K562 (cell line): ENCODE results near the gene BICD1. TPM values are rescaled to one million over a fixed set of nuclear protein-coding genes. Genes with fewer than 3 reads are reported as not detected.
A peak's percentile ranks its signal among the peaks of the same experiment; 100 is the strongest.

Experiments
- ATAC-seq: fragments of 200-7000 bp; cut with Tn5 transposase; 3 replicates; pipeline ENCODE4 v1.9.1; 2020; ENCODE audit warnings: moderate library complexity
- BruUV-seq: library from RNA; stranded (reverse); fragments of 400-500 nt; replicated peaks from 2 replicates; lab custom pipeline; 2021; lab: Mats Ljungman, UMichigan
- CTCF ChIA-PET: fragments of 300-600 bp; formaldehyde crosslinking; extraction: SDS; loops from one replicate; lab custom pipeline; 2021; ENCODE audit warnings: low intra/inter-chr PET ratio; lab: Yijun Ruan, JAX
- POLR2A ChIA-PET: fragments of 300-600, 350-650 bp; sonication (Branson Sonifier 250); formaldehyde crosslinking; extraction: SDS; loops from one replicate; lab custom pipeline; 2021; ENCODE audit warnings: antibody characterized with exemption, inconsistent platforms; lab: Yijun Ruan, JAX
- DNase-seq, 4 experiments: peaks; one replicate each; pipeline versions ENCODE4 v3.0.0 to v3.0.0-alpha.2; 2011 to 2018; ENCODE audit warnings: low spot score in 3 of 4, mixed read lengths in 3 of 4; ENCODE audit errors: extremely low read depth in 1 of 4
- FAIRE-seq: peaks from 2 replicates; lab custom pipeline; 2011; peaks lifted over from hg19 to GRCh38; lab: Jason Lieb, UNC
- H2AFZ ChIP-seq: 2 replicates; pipeline ENCODE4 v1.6.0; 2011; ENCODE audit warnings: low read depth, low read length, control low read depth, inconsistent platforms
- H3K27ac ChIP-seq: fragments of 200-600 bp; 3 replicates; pipeline ENCODE4 v1.8.0; 2011; ENCODE audit warnings: low read depth, mild to moderate bottlenecking, control low read depth, inconsistent platforms, low read length, moderate library complexity, mixed read lengths; ENCODE audit errors: extremely low read depth
- H3K27me3 ChIP-seq, 2 experiments: fragments of 300-600 bp in 1 of 2; 2 replicates in 1 of 2; 3 replicates in 1 of 2; pipeline versions ENCODE4 v1.6.0 to v1.8.0; 2011; ENCODE audit warnings: inconsistent platforms in 2 of 2, low read length in 2 of 2, mild to moderate bottlenecking in 1 of 2, mixed read lengths in 1 of 2, moderate library complexity in 1 of 2; ENCODE audit not compliant: control insufficient read depth in 2 of 2, insufficient read depth in 2 of 2
- H3K36me3 ChIP-seq: fragments of 300-600 bp; 3 replicates; pipeline ENCODE4 v1.8.0; 2011; ENCODE audit warnings: mild to moderate bottlenecking, low read length, inconsistent platforms; ENCODE audit not compliant: control insufficient read depth, insufficient read depth
- H3K4me1 ChIP-seq, 2 experiments: fragments of 200-600 bp in 1 of 2; replicated peaks in 1 of 2; 2 replicates in 1 of 2; 3 replicates in 1 of 2; pipeline versions ENCODE4 v1.5.1 to v1.8.0; 2011; ENCODE audit warnings: inconsistent platforms in 2 of 2, low read length in 2 of 2, mild to moderate bottlenecking in 1 of 2, mixed read lengths in 1 of 2, moderate library complexity in 1 of 2; ENCODE audit not compliant: control insufficient read depth in 2 of 2, insufficient read depth in 2 of 2
- H3K4me2 ChIP-seq: 2 replicates; pipeline ENCODE4 v1.6.1; 2011; ENCODE audit warnings: low read length, control low read depth, inconsistent platforms, mixed read lengths; ENCODE audit not compliant: insufficient read depth
- H3K4me3 ChIP-seq: fragments of 200-600 bp; sonication (generic), shearing (Covaris generic); 2 replicates; pipeline ENCODE4 v1.5.1; 2016; ENCODE audit warnings: control low read depth, inconsistent platforms
- H3K79me2 ChIP-seq: fragments of 200-600 bp; 3 replicates; pipeline ENCODE4 v1.8.0; 2011; ENCODE audit warnings: low read length, inconsistent platforms; ENCODE audit not compliant: control insufficient read depth, insufficient read depth
- H3K9ac ChIP-seq, 2 experiments: 2 replicates each; pipeline versions ENCODE4 v1.6.0 to v1.6.1; 2011; ENCODE audit warnings: low read depth in 2 of 2, low read length in 2 of 2, control low read depth in 1 of 2, inconsistent platforms in 1 of 2, mild to moderate bottlenecking in 1 of 2, mixed read lengths in 1 of 2; ENCODE audit not compliant: insufficient read depth in 1 of 2
- H3K9me1 ChIP-seq: one replicate; pipeline ENCODE4 v1.6.0; 2011; ENCODE audit warnings: inconsistent platforms, mild to moderate bottlenecking, low read length, moderate library complexity; ENCODE audit not compliant: control insufficient read depth, insufficient read depth
- H3K9me3 ChIP-seq: replicated peaks from 2 replicates; pipeline ENCODE4 v1.5.1; 2011; ENCODE audit warnings: low read depth, low read length, inconsistent platforms; ENCODE audit not compliant: control insufficient read depth, insufficient read depth
- H4K20me1 ChIP-seq: replicated peaks from 2 replicates; pipeline ENCODE4 v1.6.1; 2011; ENCODE audit warnings: low read length, inconsistent platforms, mixed read lengths; ENCODE audit not compliant: control insufficient read depth, insufficient read depth
- C11orf30 ChIP-seq: fragments of 450-650 bp; IDR thresholded peaks from 2 replicates; pipeline ENCODE4 v1.6.1; 2016; ENCODE audit warnings: low read depth, mild to moderate bottlenecking
- ETV6 ChIP-seq, 3 experiments: fragments of 150-350 bp in 1 of 3; sonication (generic) in 1 of 3; formaldehyde crosslinking in 1 of 3; IDR thresholded peaks; 2 replicates each; pipeline versions ENCODE4 v1.6.1 to v1.8.0; 2014 to 2022; ENCODE audit warnings: borderline replicate concordance in 2 of 3, low read depth in 2 of 3, antibody characterized with exemption in 1 of 3, low read length in 1 of 3, mild to moderate bottlenecking in 1 of 3, missing genetic modification reagents in 1 of 3
- HMG20B ChIP-seq: fragments of 250-450 bp; sonication (Bioruptor Pico); IDR thresholded peaks from 2 replicates; pipeline ENCODE4 v1.5.0; 2021; ENCODE audit warnings: mild to moderate bottlenecking
- MAFF ChIP-seq: IDR thresholded peaks from 2 replicates; pipeline ENCODE4 v1.6.1; 2012; ENCODE audit warnings: low read length, improper control_type of control experiment
- NFATC3 ChIP-seq: fragments of 450-650 bp; IDR thresholded peaks from 2 replicates; pipeline ENCODE4 v1.6.1; 2017; ENCODE audit warnings: mild to moderate bottlenecking
- SRSF7 ChIP-seq: fragments of 200-400 bp; formaldehyde crosslinking; optimal IDR thresholded peaks from 2 replicates; pipeline ENCODE3; 2017; ENCODE audit warnings: mild to moderate bottlenecking, low read depth, low read length
- WHSC1 ChIP-seq: IDR thresholded peaks from one replicate; pipeline ENCODE4 v1.6.1; 2012; ENCODE audit warnings: low read length, control low read depth, inconsistent platforms
- XRCC3 ChIP-seq: fragments of 450-650 bp; IDR thresholded peaks from 2 replicates; pipeline ENCODE4 v1.6.1; 2017; ENCODE audit warnings: mild to moderate bottlenecking, moderate library complexity
- ZBTB7A ChIP-seq: IDR thresholded peaks from 2 replicates; pipeline ENCODE4 v1.6.1; 2011; ENCODE audit warnings: low read depth, mild to moderate bottlenecking, low read length, moderate library complexity, borderline replicate concordance; ENCODE audit not compliant: control insufficient read depth
- ZNF143 ChIP-seq: sonication (generic); formaldehyde crosslinking; IDR thresholded peaks from 2 replicates; pipeline ENCODE4 v1.9.0; 2022; ENCODE audit warnings: mild to moderate bottlenecking, missing genetic modification reagents
- ZNF316 ChIP-seq: fragments of 450-650 bp; IDR thresholded peaks from 2 replicates; pipeline ENCODE4 v1.6.1; 2016
- ZNF76 ChIP-seq: fragments of 250-450 bp; sonication (Bioruptor Pico); IDR thresholded peaks from 2 replicates; pipeline ENCODE4 v1.4.0; 2020; ENCODE audit warnings: mild to moderate bottlenecking, moderate library complexity, borderline replicate concordance
- WGBS: fragments of 100-300 bp; shearing (Covaris generic); methylation state at CpG from one replicate; pipeline ENCODE4 v1.1.6; 2016; ENCODE audit warnings: low coverage, mixed read lengths; ENCODE audit not compliant: insufficient coverage; ENCODE audit errors: missing lambda C conversion rate; 5-methylcytosine and 5-hydroxymethylcytosine counted together
- in situ Hi-C: fragments of 300-500 bp; cut with MboI; formaldehyde crosslinking; loops from 4 replicates; pipeline ENCODE4 v1.15.0; 2018; ENCODE audit warnings: inconsistent platforms, mixed read lengths
- intact Hi-C: fragments of 100-400 bp; cut with micrococcal nuclease; formaldehyde crosslinking; loops from 2 replicates; pipeline ENCODE4 v1.14.2; 2022
- polyA plus RNA-seq, 8 experiments: library from polyadenylated mRNA; depleted of rRNA in 4 of 8; stranded (reverse) in 5 of 8; unstranded in 3 of 8; fragments of >200 nt; fragmentation: Nextera tagmentation in 2 of 8; fragmentation: Illumina TruSeq in 1 of 8; extraction: Ambion mirVana in 2 of 8; extraction: Trizol in 1 of 8; gene quantifications; 2 replicates each; pipeline versions ENCODE4 v1.2.1 to v1.2.3, GENCODE V29; 2011 to 2014; ENCODE audit warnings: inconsistent platforms in 1 of 8, missing spikeins in 1 of 8
- total RNA-seq, 7 experiments: library from RNA; depleted of rRNA in 6 of 7; stranded (reverse); fragments of >200 nt in 6 of 7; fragmentation: Illumina TruSeq in 2 of 7; extraction: Trizol in 2 of 7; gene quantifications; 2 replicates each; pipeline versions ENCODE4 v1.2.1 to v1.2.3, GENCODE V29; 2011 to 2021; ENCODE audit warnings: low replicate concordance in 1 of 7
- TF ChIP-seq, protein P1 (sequence below): fragments of 450-650 bp; IDR thresholded peaks from 2 replicates; pipeline ENCODE4 v1.6.1; 2017; ENCODE audit warnings: antibody characterized with exemption

The BICD1 gene
- total and polyA plus RNA-seq, 9 of the 15 experiments (the other 6 are each of a cell fraction or from before 2014, with no cell fraction given): 3.5 to 21.1 (median 12.5) TPM

DNA sequence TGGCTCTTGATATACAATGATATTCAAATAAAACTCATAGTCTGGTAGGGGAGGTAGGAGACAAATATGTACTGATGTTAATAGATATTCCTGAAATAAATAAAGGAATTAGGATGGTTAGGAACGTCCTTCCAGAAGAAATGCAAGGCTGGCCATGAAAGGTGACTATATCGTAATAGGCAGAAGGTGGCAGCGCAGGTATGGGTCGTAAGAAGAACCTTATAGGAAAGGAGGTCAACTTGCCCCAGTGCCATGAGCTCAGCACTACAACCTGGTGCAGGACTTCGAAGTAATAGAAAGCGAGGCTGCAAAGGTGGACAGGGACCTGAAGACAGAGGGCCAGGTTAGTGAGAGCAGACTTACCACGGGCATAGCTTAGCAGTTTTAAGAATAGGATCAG is 237.4 kb downstream of the BICD1 start (continued):
- TF ChIP-seq, protein P1, sequence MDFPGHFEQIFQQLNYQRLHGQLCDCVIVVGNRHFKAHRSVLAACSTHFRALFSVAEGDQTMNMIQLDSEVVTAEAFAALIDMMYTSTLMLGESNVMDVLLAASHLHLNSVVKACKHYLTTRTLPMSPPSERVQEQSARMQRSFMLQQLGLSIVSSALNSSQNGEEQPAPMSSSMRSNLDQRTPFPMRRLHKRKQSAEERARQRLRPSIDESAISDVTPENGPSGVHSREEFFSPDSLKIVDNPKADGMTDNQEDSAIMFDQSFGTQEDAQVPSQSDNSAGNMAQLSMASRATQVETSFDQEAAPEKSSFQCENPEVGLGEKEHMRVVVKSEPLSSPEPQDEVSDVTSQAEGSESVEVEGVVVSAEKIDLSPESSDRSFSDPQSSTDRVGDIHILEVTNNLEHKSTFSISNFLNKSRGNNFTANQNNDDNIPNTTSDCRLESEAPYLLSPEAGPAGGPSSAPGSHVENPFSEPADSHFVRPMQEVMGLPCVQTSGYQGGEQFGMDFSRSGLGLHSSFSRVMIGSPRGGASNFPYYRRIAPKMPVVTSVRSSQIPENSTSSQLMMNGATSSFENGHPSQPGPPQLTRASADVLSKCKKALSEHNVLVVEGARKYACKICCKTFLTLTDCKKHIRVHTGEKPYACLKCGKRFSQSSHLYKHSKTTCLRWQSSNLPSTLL: no peak
- TF ChIP-seq HMG20B (no peak), SRSF7 (no peak), ZNF76 (CRISPR knock-in tag) (no peak), ZNF143 (CRISPR knock-in tag) (no peak), ZBTB7A (no peak), ETV6 (IDR thresholded peaks at IDR 0.05; ENCODE audit: borderline replicate concordance in 1 of 2, low read depth in 2 of 2, low read length in 1 of 2) (no peak), ETV6 (CRISPR knock-in tag; IDR thresholded peaks at IDR 0.05; ENCODE audit: borderline replicate concordance) (no peak)

DNA sequence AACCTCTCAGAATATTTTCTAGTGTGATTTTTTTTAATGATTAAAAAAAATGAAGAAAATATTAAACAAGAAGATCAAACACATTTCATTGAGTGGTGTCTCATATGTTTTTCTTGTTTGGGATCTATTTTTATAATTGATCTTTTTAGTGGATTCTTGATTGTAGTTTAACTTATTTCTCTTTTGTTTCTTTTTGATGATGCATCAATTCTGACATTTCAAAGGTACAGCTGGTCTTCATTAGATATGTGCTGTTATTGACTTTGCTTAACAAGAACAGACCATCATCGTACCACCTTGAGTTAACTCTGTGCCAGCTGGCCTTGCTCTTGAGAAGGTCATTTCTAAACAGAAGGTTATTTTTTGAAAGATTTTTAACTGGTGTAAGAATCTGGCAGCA is 246.9 kb downstream of the BICD1 start:
- Histone ChIP-seq H2AFZ (no peak overlapping the region), H3K27me3 (no peaks in the 10 kb centered on the region), H3K27ac (no peak overlapping the region), H3K79me2 (no peaks in the 10 kb centered on the region), H3K4me1 (no peaks in the 10 kb centered on the region), H3K4me3 (no peak overlapping the region), H3K9me3 (no peaks in the 10 kb centered on the region), H3K36me3 (no peaks in the 10 kb centered on the region), H3K9ac (no peak overlapping the region), H3K4me2 (no peak overlapping the region), H3K9me1 (no peaks in the 10 kb centered on the region), H4K20me1 (no peaks in the 10 kb centered on the region)
- ChIA-PET CTCF (interaction anchor here (0.9 kb wide), 1 partner anchor 10 kb away, joined by 4 read pairs; no protein-coding TSS in a partner anchor), POLR2A (interaction anchor here (0.6 to 0.9 kb wide), 3 partner anchors 16 to 1712 kb away, joined by 3 read pairs; no protein-coding TSS in a partner anchor)
- no TSS peak for BruUV-seq
- whole genome bisulfite sequencing: 13% methylated on average over 1 of the region's 1 CpG
- ATAC-seq: no peak
- intact Hi-C loops: no loop called here
- no peak for DNase-seq
- in situ Hi-C loops: no loop called here
- no peak for FAIRE-seq
- TF ChIP-seq WHSC1 (no peak), XRCC3 (no peak), MAFF (0 out of 2 replicates have a peak, but pooled peaks have one; percentile 4), C11orf30 (peak; percentile 64), NFATC3 (no peak), ZNF316 (peak; percentile 78)
